K562 (cell line): ENCODE data around the gene SMAD3. TPM values are rescaled to one million over a fixed set of nuclear protein-coding genes. Genes with fewer than 3 reads are reported as not detected.

Source experiments
- ATAC-seq: fragments of 200-7000 bp; cut with Tn5 transposase; 3 replicates; pipeline ENCODE4 v1.9.1; 2020; ENCODE audit warnings: moderate library complexity
- BruUV-seq: library from RNA; stranded (reverse); fragments of 400-500 nt; replicated peaks from 2 replicates; lab custom pipeline; 2021; lab: Mats Ljungman, UMichigan
- CTCF ChIA-PET: fragments of 300-600 bp; formaldehyde crosslinking; extraction: SDS; loops from one replicate; lab custom pipeline; 2021; ENCODE audit warnings: low intra/inter-chr PET ratio; lab: Yijun Ruan, JAX
- POLR2A ChIA-PET: fragments of 300-600, 350-650 bp; sonication (Branson Sonifier 250); formaldehyde crosslinking; extraction: SDS; loops from one replicate; lab custom pipeline; 2021; ENCODE audit warnings: antibody characterized with exemption, inconsistent platforms; lab: Yijun Ruan, JAX
- DNase-seq, 4 experiments: peaks; one replicate each; pipeline versions ENCODE4 v3.0.0 to v3.0.0-alpha.2; 2011 to 2018; ENCODE audit warnings: low spot score in 3 of 4, mixed read lengths in 3 of 4; ENCODE audit errors: extremely low read depth in 1 of 4
- FAIRE-seq: peaks from 2 replicates; lab custom pipeline; 2011; peaks lifted over from hg19 to GRCh38; lab: Jason Lieb, UNC
- H2AFZ ChIP-seq: 2 replicates; pipeline ENCODE4 v1.6.0; 2011; ENCODE audit warnings: low read depth, low read length, control low read depth, inconsistent platforms
- H3K27ac ChIP-seq: fragments of 200-600 bp; 3 replicates; pipeline ENCODE4 v1.8.0; 2011; ENCODE audit warnings: low read depth, mild to moderate bottlenecking, control low read depth, inconsistent platforms, low read length, moderate library complexity, mixed read lengths; ENCODE audit errors: extremely low read depth
- H3K27me3 ChIP-seq, 2 experiments: fragments of 300-600 bp in 1 of 2; 2 replicates in 1 of 2; 3 replicates in 1 of 2; pipeline versions ENCODE4 v1.6.0 to v1.8.0; 2011; ENCODE audit warnings: inconsistent platforms in 2 of 2, low read length in 2 of 2, mild to moderate bottlenecking in 1 of 2, mixed read lengths in 1 of 2, moderate library complexity in 1 of 2; ENCODE audit not compliant: control insufficient read depth in 2 of 2, insufficient read depth in 2 of 2
- H3K36me3 ChIP-seq: fragments of 300-600 bp; 3 replicates; pipeline ENCODE4 v1.8.0; 2011; ENCODE audit warnings: mild to moderate bottlenecking, low read length, inconsistent platforms; ENCODE audit not compliant: control insufficient read depth, insufficient read depth
- H3K4me1 ChIP-seq, 2 experiments: fragments of 200-600 bp in 1 of 2; replicated peaks in 1 of 2; 2 replicates in 1 of 2; 3 replicates in 1 of 2; pipeline versions ENCODE4 v1.5.1 to v1.8.0; 2011; ENCODE audit warnings: inconsistent platforms in 2 of 2, low read length in 2 of 2, mild to moderate bottlenecking in 1 of 2, mixed read lengths in 1 of 2, moderate library complexity in 1 of 2; ENCODE audit not compliant: control insufficient read depth in 2 of 2, insufficient read depth in 2 of 2
- H3K4me2 ChIP-seq: 2 replicates; pipeline ENCODE4 v1.6.1; 2011; ENCODE audit warnings: low read length, control low read depth, inconsistent platforms, mixed read lengths; ENCODE audit not compliant: insufficient read depth
- H3K4me3 ChIP-seq: fragments of 200-600 bp; sonication (generic), shearing (Covaris generic); 2 replicates; pipeline ENCODE4 v1.5.1; 2016; ENCODE audit warnings: control low read depth, inconsistent platforms
- H3K79me2 ChIP-seq: fragments of 200-600 bp; 3 replicates; pipeline ENCODE4 v1.8.0; 2011; ENCODE audit warnings: low read length, inconsistent platforms; ENCODE audit not compliant: control insufficient read depth, insufficient read depth
- H3K9ac ChIP-seq, 2 experiments: 2 replicates each; pipeline versions ENCODE4 v1.6.0 to v1.6.1; 2011; ENCODE audit warnings: low read depth in 2 of 2, low read length in 2 of 2, control low read depth in 1 of 2, inconsistent platforms in 1 of 2, mild to moderate bottlenecking in 1 of 2, mixed read lengths in 1 of 2; ENCODE audit not compliant: insufficient read depth in 1 of 2
- H3K9me1 ChIP-seq: one replicate; pipeline ENCODE4 v1.6.0; 2011; ENCODE audit warnings: inconsistent platforms, mild to moderate bottlenecking, low read length, moderate library complexity; ENCODE audit not compliant: control insufficient read depth, insufficient read depth
- H3K9me3 ChIP-seq: replicated peaks from 2 replicates; pipeline ENCODE4 v1.5.1; 2011; ENCODE audit warnings: low read depth, low read length, inconsistent platforms; ENCODE audit not compliant: control insufficient read depth, insufficient read depth
- H4K20me1 ChIP-seq: replicated peaks from 2 replicates; pipeline ENCODE4 v1.6.1; 2011; ENCODE audit warnings: low read length, inconsistent platforms, mixed read lengths; ENCODE audit not compliant: control insufficient read depth, insufficient read depth
- BDP1 ChIP-seq: IDR thresholded peaks from 3 replicates; pipeline ENCODE4 v1.6.1; 2011; ENCODE audit not compliant: insufficient read length, insufficient read depth
- BHLHE40 ChIP-seq: IDR thresholded peaks from 2 replicates; pipeline ENCODE4 v1.6.1; 2011; ENCODE audit warnings: low read length, improper control_type of control experiment
- BRD9 ChIP-seq: fragments of 450-650 bp; IDR thresholded peaks from 2 replicates; pipeline ENCODE4 v1.6.1; 2018; ENCODE audit warnings: low read depth; ENCODE audit not compliant: partially characterized antibody
- CEBPB ChIP-seq: fragments of 450-650 bp; IDR thresholded peaks from 2 replicates; pipeline ENCODE4 v1.6.1; 2016; ENCODE audit warnings: missing genetic modification characterization, missing compliant biosample characterization
- DACH1 ChIP-seq: fragments of 450-650 bp; IDR thresholded peaks from 2 replicates; pipeline ENCODE4 v1.6.1; 2018; ENCODE audit not compliant: partially characterized antibody
- DPF2 ChIP-seq: fragments of 450-650 bp; IDR thresholded peaks from 2 replicates; pipeline ENCODE4 v1.6.1; 2016
- ESRRA ChIP-seq: fragments of 450-650 bp; IDR thresholded peaks from 2 replicates; pipeline ENCODE4 v1.6.1; 2014; ENCODE audit warnings: low read depth, mild to moderate bottlenecking, moderate library complexity, borderline replicate concordance
- GATAD2A ChIP-seq: fragments of 450-650 bp; IDR thresholded peaks from 2 replicates; pipeline ENCODE4 v1.6.1; 2017
- JUNB ChIP-seq: fragments of 450-650 bp; formaldehyde crosslinking; conservative IDR thresholded peaks from 2 replicates; pipeline ENCODE4 v1.4.0; 2020; ENCODE audit warnings: mild to moderate bottlenecking
- JUND ChIP-seq, 2 experiments: IDR thresholded peaks; 2 replicates in 1 of 2; 3 replicates in 1 of 2; pipeline ENCODE4 v1.6.1; 2011; ENCODE audit warnings: borderline replicate concordance in 2 of 2, low read depth in 2 of 2, low read length in 2 of 2, improper control_type of control experiment in 1 of 2, missing biosample characterization in 1 of 2, missing genetic modification characterization in 1 of 2, missing genetic modification reagents in 1 of 2
- KDM5B ChIP-seq: fragments of 200-600 bp; sonication (generic); IDR thresholded peaks from 2 replicates; pipeline ENCODE4 v1.6.1; 2012; ENCODE audit warnings: low read depth, mild to moderate bottlenecking, moderate library complexity, low read length, control low read depth, inconsistent platforms; ENCODE audit not compliant: insufficient replicate concordance
- NFE2L1 ChIP-seq: fragments of 450-650 bp; IDR thresholded peaks from 2 replicates; pipeline ENCODE4 v1.6.1; 2016; ENCODE audit warnings: missing genetic modification characterization, low read depth, mild to moderate bottlenecking, missing compliant biosample characterization, moderate library complexity, borderline replicate concordance
- POLR2A ChIP-seq: fragments of 450-650 bp; conservative IDR thresholded peaks from 2 replicates; pipeline ENCODE4 v1.6.1; 2016
- SIN3A ChIP-seq, 2 experiments: fragments of 150-350 bp in 1 of 2; IDR thresholded peaks; 2 replicates each; pipeline ENCODE4 v1.6.1; 2011 to 2016; ENCODE audit warnings: borderline replicate concordance in 2 of 2, low read depth in 2 of 2, low read length in 2 of 2, mild to moderate bottlenecking in 2 of 2, moderate library complexity in 2 of 2; ENCODE audit not compliant: control insufficient read depth in 1 of 2
- TEAD2 ChIP-seq: fragments of 450-650 bp; IDR thresholded peaks from 2 replicates; pipeline ENCODE4 v1.6.1; 2016; ENCODE audit warnings: missing genetic modification characterization, control low read depth, missing compliant biosample characterization
- ZBTB7A ChIP-seq: IDR thresholded peaks from 2 replicates; pipeline ENCODE4 v1.6.1; 2011; ENCODE audit warnings: low read depth, mild to moderate bottlenecking, low read length, moderate library complexity, borderline replicate concordance; ENCODE audit not compliant: control insufficient read depth
- ZKSCAN8 ChIP-seq: fragments of 200-800 bp; sonication (Bioruptor generic); IDR thresholded peaks from 2 replicates; pipeline ENCODE4 v1.6.1; 2016; ENCODE audit warnings: missing genetic modification characterization, missing compliant biosample characterization
- ZNF445 ChIP-seq: fragments of 250-450 bp; sonication (Bioruptor Pico); IDR thresholded peaks from 2 replicates; pipeline ENCODE4 v1.4.0; 2020; ENCODE audit warnings: low read depth, mild to moderate bottlenecking, moderate library complexity
- WGBS: fragments of 100-300 bp; shearing (Covaris generic); methylation state at CpG from one replicate; pipeline ENCODE4 v1.1.6; 2016; ENCODE audit warnings: low coverage, mixed read lengths; ENCODE audit not compliant: insufficient coverage; ENCODE audit errors: missing lambda C conversion rate; 5-methylcytosine and 5-hydroxymethylcytosine counted together
- in situ Hi-C: fragments of 300-500 bp; cut with MboI; formaldehyde crosslinking; loops from 4 replicates; pipeline ENCODE4 v1.15.0; 2018; ENCODE audit warnings: inconsistent platforms, mixed read lengths
- intact Hi-C: fragments of 100-400 bp; cut with micrococcal nuclease; formaldehyde crosslinking; loops from 2 replicates; pipeline ENCODE4 v1.14.2; 2022
- polyA plus RNA-seq, 8 experiments: library from polyadenylated mRNA; depleted of rRNA in 4 of 8; stranded (reverse) in 5 of 8; unstranded in 3 of 8; fragments of >200 nt; fragmentation: Nextera tagmentation in 2 of 8; fragmentation: Illumina TruSeq in 1 of 8; extraction: Ambion mirVana in 2 of 8; extraction: Trizol in 1 of 8; gene quantifications; 2 replicates each; pipeline versions ENCODE4 v1.2.1 to v1.2.3, GENCODE V29; 2011 to 2014; ENCODE audit warnings: inconsistent platforms in 1 of 8, missing spikeins in 1 of 8
- total RNA-seq, 7 experiments: library from RNA; depleted of rRNA in 6 of 7; stranded (reverse); fragments of >200 nt in 6 of 7; fragmentation: Illumina TruSeq in 2 of 7; extraction: Trizol in 2 of 7; gene quantifications; 2 replicates each; pipeline versions ENCODE4 v1.2.1 to v1.2.3, GENCODE V29; 2011 to 2021; ENCODE audit warnings: low replicate concordance in 1 of 7
- TF ChIP-seq, protein P1 (sequence below): fragments of 200-800 bp; sonication (Bioruptor generic); IDR thresholded peaks from 2 replicates; pipeline ENCODE4 v1.6.1; 2017; ENCODE audit warnings: missing genetic modification characterization, missing compliant biosample characterization
- TF ChIP-seq, protein P2 (sequence below): sonication (generic); formaldehyde crosslinking; IDR thresholded peaks from 2 replicates; pipeline ENCODE4 v1.8.0; 2022; ENCODE audit warnings: missing genetic modification reagents, mild to moderate bottlenecking, moderate library complexity, borderline replicate concordance

SMAD3 gene
- total and polyA plus RNA-seq, 9 of the 15 experiments (the other 6 are each of a cell fraction or from before 2014, with no cell fraction given): 4.3 to 39.2 (median 11.1) TPM

DNA sequence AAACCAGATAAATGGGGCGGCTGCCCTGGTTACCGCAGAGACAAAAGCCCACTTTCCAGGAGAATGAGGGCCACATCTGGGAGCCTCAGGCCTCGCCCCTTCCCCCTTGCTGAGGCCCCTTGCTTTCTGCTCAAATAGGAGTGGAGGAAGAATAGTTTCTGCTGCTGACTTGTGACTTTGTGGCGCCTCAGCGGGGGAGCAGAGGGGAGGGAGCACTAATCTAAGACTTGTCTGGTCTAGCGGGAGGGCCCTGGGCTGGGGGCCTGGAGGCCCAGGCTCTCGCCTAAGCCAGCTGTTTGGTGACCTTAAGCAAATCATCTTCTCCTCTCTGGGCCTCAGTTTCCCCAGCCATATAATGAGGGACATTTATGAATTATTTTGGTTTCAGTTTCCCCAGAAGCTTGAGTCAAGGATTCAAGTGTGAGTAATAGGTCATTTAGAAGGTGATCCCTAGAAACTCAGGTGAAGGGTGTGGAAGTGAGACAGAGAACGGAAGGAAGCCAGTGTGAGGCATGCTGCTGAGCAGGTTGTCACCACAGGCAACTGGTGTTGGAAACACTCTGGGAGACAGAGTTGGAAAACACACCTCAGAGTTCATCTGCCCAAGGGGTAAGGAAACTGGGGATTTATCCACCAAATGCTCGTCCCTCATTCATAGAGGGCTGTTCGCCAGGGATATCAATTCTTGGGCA is 25.9 kb upstream of the SMAD3 start:
- no peak overlapping the region; the same call in 1 of the 2 replicates for H3K4me2 ChIP-seq
- peak; percentile 67 for FAIRE-seq
- intact Hi-C loops: no loop called here

More for the DNA sequence above, 25.9 kb upstream of the SMAD3 start:
- in situ Hi-C loops: no loop called here
- no peaks in the 10 kb centered on the region for H3K36me3 ChIP-seq
- peak; percentile 72 for ATAC-seq
- no peaks in the 10 kb centered on the region for H3K9me3 ChIP-seq
- H3K27me3 ChIP-seq: no peaks in the 10 kb centered on the region
- no peak overlapping the region for H3K27ac ChIP-seq
- H3K4me3 ChIP-seq: no peak overlapping the region
- H3K4me1 ChIP-seq: peaks cover 11 to 24% of the 10 kb centered on the region in 2 experiments; a peak in 4 of 5 replicates
- DNase-seq: peak; percentile 39 to 61 (median 50)
- no TSS peak for BruUV-seq
- H4K20me1 ChIP-seq: no peaks in the 10 kb centered on the region
- TF ChIP-seq BDP1: no peak
- no peak for TF ChIP-seq KDM5B
- no peak for TF ChIP-seq JUNB (CRISPR knock-in tag)
- no peak for TF ChIP-seq BHLHE40
- no peak for TF ChIP-seq ZNF445 (CRISPR knock-in tag)
- TF ChIP-seq, protein P1, sequence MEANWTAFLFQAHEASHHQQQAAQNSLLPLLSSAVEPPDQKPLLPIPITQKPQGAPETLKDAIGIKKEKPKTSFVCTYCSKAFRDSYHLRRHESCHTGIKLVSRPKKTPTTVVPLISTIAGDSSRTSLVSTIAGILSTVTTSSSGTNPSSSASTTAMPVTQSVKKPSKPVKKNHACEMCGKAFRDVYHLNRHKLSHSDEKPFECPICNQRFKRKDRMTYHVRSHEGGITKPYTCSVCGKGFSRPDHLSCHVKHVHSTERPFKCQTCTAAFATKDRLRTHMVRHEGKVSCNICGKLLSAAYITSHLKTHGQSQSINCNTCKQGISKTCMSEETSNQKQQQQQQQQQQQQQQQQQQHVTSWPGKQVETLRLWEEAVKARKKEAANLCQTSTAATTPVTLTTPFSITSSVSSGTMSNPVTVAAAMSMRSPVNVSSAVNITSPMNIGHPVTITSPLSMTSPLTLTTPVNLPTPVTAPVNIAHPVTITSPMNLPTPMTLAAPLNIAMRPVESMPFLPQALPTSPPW (CRISPR knock-in tag): peak; percentile 56
- TF ChIP-seq DACH1: peak; percentile 9
- peak; percentile 53; the same call in 1 of the 2 replicates for TF ChIP-seq ZBTB7A
- peak; percentile 37; the same call in 1 of the 2 replicates for TF ChIP-seq DPF2
- TF ChIP-seq SIN3A (IDR thresholded peaks at IDR 0.05; ENCODE audit: borderline replicate concordance in 2 of 2, control insufficient read depth in 1 of 2, low read depth in 2 of 2, low read length in 2 of 2): no peak
- 0 out of 2 replicates have a peak, but pooled peaks have one; percentile 7 for TF ChIP-seq JUND (IDR thresholded peaks at IDR 0.05; ENCODE audit: borderline replicate concordance, low read depth, low read length)
- no peak for TF ChIP-seq JUND (tag; IDR thresholded peaks at IDR 0.05; ENCODE audit: borderline replicate concordance, low read depth, low read length)
- 0 out of 2 replicates have a peak, but pooled peaks have one; percentile 10 for TF ChIP-seq ESRRA
- TF ChIP-seq BRD9: no peak
- TF ChIP-seq POLR2A: no peak
- TF ChIP-seq GATAD2A: no peak
- TF ChIP-seq NFE2L1 (tag): no peak
- no peak for TF ChIP-seq TEAD2 (tag)
- TF ChIP-seq, protein P2, sequence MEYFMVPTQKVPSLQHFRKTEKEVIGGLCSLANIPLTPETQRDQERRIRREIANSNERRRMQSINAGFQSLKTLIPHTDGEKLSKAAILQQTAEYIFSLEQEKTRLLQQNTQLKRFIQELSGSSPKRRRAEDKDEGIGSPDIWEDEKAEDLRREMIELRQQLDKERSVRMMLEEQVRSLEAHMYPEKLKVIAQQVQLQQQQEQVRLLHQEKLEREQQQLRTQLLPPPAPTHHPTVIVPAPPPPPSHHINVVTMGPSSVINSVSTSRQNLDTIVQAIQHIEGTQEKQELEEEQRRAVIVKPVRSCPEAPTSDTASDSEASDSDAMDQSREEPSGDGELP (CRISPR knock-in tag): peak; percentile 26; the same call in 1 of the 2 replicates
- no peak for TF ChIP-seq ZKSCAN8
- no peak for TF ChIP-seq CEBPB (tag)
- POLR2A ChIA-PET: interaction anchor here (0.7 to 1.0 kb wide), 3 partner anchors 47 to 98 kb away, joined by 3 to 4 read pairs (median 4); no protein-coding TSS in a partner anchor
- H3K9ac ChIP-seq: peak overlapping the region in 1 of 2 experiments; percentile 53; a peak in 1 of 4 replicates
- CTCF ChIA-PET: no interaction called here
- 20% methylated on average over 10 of the region's 10 CpGs for WGBS
- no peaks in the 10 kb centered on the region for H3K9me1 ChIP-seq
- H2AFZ ChIP-seq: peak overlapping the region; percentile 56
- H3K79me2 ChIP-seq: no peaks in the 10 kb centered on the region
